Progenitor cell of endocrine pancreas (in vitro differentiated cells): ENCODE data around the gene PIGR. TPM values are rescaled to one million over a fixed set of nuclear protein-coding genes. Genes with fewer than 3 reads are reported as not detected.

Experiments used
- DNase-seq: peaks from one replicate; pipeline ENCODE4 v3.0.0; 2021; ENCODE audit warnings: low spot score; ENCODE audit not compliant: unreplicated experiment
- H3K27ac Mint-ChIP-seq: 2 replicates; pipeline ENCODE4 v1.8.0; 2021; ENCODE audit warnings: mild to moderate bottlenecking, moderate library complexity, mixed read lengths
- H3K27me3 Mint-ChIP-seq: 2 replicates; pipeline ENCODE4 v1.8.0; 2021; ENCODE audit warnings: mixed read lengths
- H3K36me3 Mint-ChIP-seq: 2 replicates; pipeline ENCODE4 v1.8.0; 2022; ENCODE audit warnings: mixed read lengths; ENCODE audit not compliant: insufficient read depth
- H3K4me1 Mint-ChIP-seq: 2 replicates; pipeline ENCODE4 v1.8.0; 2021; ENCODE audit warnings: low read depth, mixed read lengths
- H3K4me3 Mint-ChIP-seq: 2 replicates; pipeline ENCODE4 v1.8.0; 2021; ENCODE audit warnings: low read depth, mild to moderate bottlenecking, moderate library complexity, mixed read lengths
- H3K9me3 Mint-ChIP-seq: 2 replicates; pipeline ENCODE4 v1.8.0; 2021; ENCODE audit warnings: low read depth, mixed read lengths
- CTCF ChIP-seq: fragments of 200-600 bp; sonication (generic); IDR thresholded peaks from one replicate; pipeline ENCODE4 v1.5.0; 2021; ENCODE audit warnings: antibody characterized with exemption, mild to moderate bottlenecking; ENCODE audit not compliant: unreplicated experiment
- total RNA-seq: library from RNA; stranded (reverse); gene quantifications from 2 replicates; pipeline ENCODE4 v1.2.1, GENCODE V29; 2021

Gene PIGR
- total RNA-seq, 1 donor from 2014 or later: not detected

- Mint-ChIP-seq H3K27me3 (peaks cover 20% of the 10 kb centered on the region), H3K36me3 (no peaks in the 10 kb centered on the region)
These were observed 4.4 kb downstream of the PIGR start for GRCh38 chr1:206941766-206942418.

GRCh38 chr1:206940588-206940936, 5.7 kb downstream of the PIGR start:
- H3K27me3 Mint-ChIP-seq: peaks cover 13% of the 10 kb centered on the region
- TF ChIP-seq CTCF: no peak
- H3K4me3 Mint-ChIP-seq: no peak overlapping the region
- peaks cover 21% of the 10 kb centered on the region for H3K4me1 Mint-ChIP-seq
- no peak for DNase-seq
- H3K27ac Mint-ChIP-seq: no peak overlapping the region
- no peaks in the 10 kb centered on the region for H3K9me3 Mint-ChIP-seq
- H3K36me3 Mint-ChIP-seq: no peaks in the 10 kb centered on the region

More at GRCh38 chr1:206941766-206942418, 4.4 kb downstream of the PIGR start:
- H3K9me3 Mint-ChIP-seq: no peaks in the 10 kb centered on the region
- DNase-seq: no peak
- TF ChIP-seq CTCF: no peak
- no peak overlapping the region for H3K4me3 Mint-ChIP-seq
- peaks cover 20% of the 10 kb centered on the region for H3K4me1 Mint-ChIP-seq
- H3K27ac Mint-ChIP-seq: no peak overlapping the region

- Mint-ChIP-seq H3K27me3 (peaks cover 15% of the 10 kb centered on the region), H3K9me3 (no peaks in the 10 kb centered on the region), H3K36me3 (no peaks in the 10 kb centered on the region), H3K27ac (no peak overlapping the region), H3K4me3 (no peak overlapping the region), H3K4me1 (peaks cover 21% of the 10 kb centered on the region)
- TF ChIP-seq CTCF: no peak
- no peak for DNase-seq
These were observed 6.3 kb downstream of the PIGR start for GRCh38 chr1:206939841-206940587.

GRCh38 chr1:206939131-206939530, 7.1 kb downstream of the PIGR start:
- TF ChIP-seq CTCF: no peak
- H3K27me3 Mint-ChIP-seq: peaks cover 12% of the 10 kb centered on the region
- no peaks in the 10 kb centered on the region for H3K9me3 Mint-ChIP-seq
- no peak overlapping the region for H3K27ac Mint-ChIP-seq
- no peaks in the 10 kb centered on the region for H3K36me3 Mint-ChIP-seq
- H3K4me3 Mint-ChIP-seq: no peak overlapping the region
- no peak for DNase-seq
- H3K4me1 Mint-ChIP-seq: peaks cover 21% of the 10 kb centered on the region

- Mint-ChIP-seq H3K4me3 (no peak overlapping the region), H3K4me1 (peaks cover 20% of the 10 kb centered on the region), H3K27ac (no peak overlapping the region), H3K9me3 (no peaks in the 10 kb centered on the region), H3K36me3 (no peaks in the 10 kb centered on the region), H3K27me3 (peaks cover 7% of the 10 kb centered on the region)
- no peak for DNase-seq
- no peak for TF ChIP-seq CTCF
These were observed 8.8 kb downstream of the PIGR start for GRCh38 chr1:206937425-206937824.
